HG03520 (cell line): ENCODE data around the gene SCYGR1.
"Not testable (repeated sequence)": the region's sequence is repeated elsewhere in the genome, so short reads cannot be mapped to it uniquely, and the experiment has no call there.

ENCODE experiments used
- ATAC-seq: cut with Tn5 transposase; IDR thresholded peaks from one replicate; pipeline ENCODE4 v1.9.1; 2021; ENCODE audit warnings: mild to moderate bottlenecking, moderate library complexity; ENCODE audit not compliant: unreplicated experiment

Gene SCYGR1

DNA sequence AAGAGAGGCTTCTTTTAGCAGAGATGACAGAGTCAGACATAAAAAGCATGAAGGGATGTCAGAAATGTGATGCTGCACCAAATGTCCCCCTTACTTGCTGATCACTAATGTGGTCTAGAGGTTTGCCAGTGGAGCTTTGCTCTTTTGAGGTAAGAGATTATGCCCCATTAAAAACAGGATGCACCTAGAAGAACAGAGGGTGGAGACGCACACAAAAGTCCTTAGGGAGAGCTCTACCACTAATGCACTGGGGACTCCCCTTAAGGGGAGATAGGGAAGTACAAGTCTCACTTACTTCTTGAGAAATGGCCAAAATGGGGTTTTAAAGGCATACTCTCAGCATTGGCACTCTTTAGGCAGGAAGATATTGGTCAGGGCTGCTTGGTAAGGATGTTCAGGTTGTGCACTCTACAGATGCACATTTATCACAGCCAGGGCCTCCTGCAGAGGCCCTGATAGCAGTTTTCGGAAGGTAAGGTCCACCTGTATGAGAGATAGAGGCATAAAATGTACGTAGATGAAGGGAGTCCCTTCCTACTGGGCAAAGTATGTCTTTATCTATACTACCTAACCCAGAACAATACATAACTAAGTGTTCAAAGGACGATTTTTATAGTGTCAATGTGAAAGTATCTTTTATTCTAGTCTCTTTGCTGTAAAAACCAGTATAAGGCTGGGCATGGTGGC, 17.0 kb upstream of the SCYGR1 start:
- ATAC-seq: no peak

DNA sequence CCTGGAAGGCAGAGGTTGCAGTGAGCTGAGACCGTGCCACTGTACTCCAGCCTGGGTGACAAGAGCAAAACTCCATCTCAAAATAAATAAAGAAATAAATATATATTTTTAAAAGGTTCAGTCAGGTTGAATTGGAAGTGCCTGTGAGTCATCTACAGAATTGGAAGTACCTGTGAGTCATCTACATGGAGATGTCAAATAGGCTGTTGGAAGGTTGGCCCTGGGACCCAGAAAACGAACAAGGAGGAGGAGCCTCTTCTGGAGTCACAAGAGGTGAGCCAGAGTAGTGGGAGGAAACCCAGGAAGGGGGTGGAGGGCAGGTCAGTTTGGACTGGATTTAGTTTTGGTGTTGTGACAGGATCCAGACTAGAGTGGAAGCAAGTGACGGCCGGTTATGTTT, 15.2 kb upstream of the SCYGR1 start:
- no peak for ATAC-seq

- ATAC-seq: no peak
Observed at GRCh38 chr2:227402321-227402720, 14.6 kb upstream of the SCYGR1 start.

DNA sequence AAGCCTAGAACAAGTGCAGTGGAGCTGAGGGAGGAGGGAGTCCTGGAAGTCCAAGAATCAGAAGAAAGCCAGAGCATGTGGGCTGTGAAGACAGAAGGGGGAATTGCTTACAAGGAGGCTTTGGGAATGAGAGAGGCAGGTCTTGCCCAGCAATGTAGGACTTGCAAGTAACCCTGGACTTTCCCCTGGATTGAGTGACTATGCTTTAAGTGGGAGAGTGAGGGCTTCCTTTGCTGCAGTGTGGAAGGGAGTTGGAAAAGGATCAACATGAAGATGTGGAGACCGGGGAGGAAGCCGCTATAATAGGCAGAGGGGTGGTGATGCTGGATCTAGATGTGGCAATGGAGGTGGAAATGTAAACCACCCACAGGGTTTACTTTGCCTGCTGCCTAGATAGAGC, 13.8 kb upstream of the SCYGR1 start:
- ATAC-seq: no peak

GRCh38 chr2:227398684-227399670, 11.2 kb upstream of the SCYGR1 start:
- ATAC-seq: no peak

GRCh38 chr2:227397562-227397961, 9.8 kb upstream of the SCYGR1 start:
- no peak for ATAC-seq

- ATAC-seq: no peak
Observed at GRCh38 chr2:227395556-227395955, 7.8 kb upstream of the SCYGR1 start.

GRCh38 chr2:227394401-227394800, 6.7 kb upstream of the SCYGR1 start:
- ATAC-seq: no peak

DNA sequence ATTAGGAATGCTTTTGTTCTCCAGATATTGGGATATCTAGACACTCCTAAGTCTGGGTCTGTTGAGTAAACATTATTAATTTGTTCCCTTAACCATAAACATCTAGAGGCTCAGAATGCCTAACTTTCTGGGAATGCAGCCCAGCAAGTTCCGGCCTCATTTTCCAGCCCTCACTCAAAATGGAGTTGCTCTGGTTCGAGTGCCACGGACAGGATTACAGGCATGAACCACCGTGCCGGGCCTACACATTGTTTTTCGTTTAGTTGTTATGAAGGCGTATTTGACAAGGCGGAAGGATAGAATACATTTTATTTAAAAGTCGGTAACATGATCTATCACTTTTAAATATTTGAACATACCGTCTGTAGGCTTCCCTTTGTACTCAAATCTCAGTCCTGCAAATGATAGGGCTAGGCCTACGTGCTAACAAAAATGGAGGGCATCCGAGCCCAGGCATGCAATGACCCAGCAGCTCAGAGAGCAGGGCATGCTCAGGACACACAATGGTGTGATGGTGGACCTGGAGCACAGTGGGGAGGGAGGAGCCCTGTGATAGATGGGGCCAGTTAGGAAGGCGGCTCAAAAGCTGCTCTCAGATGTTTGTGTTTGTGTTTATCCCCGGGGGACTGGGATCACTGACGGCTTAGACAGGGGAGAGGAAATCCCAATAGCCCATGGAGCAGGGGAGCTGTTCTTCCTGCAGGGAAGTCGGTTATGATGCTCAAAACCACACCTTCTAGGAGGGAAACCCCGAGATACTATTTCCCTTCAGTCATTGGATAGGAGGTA, 2.9 kb upstream of the SCYGR1 start:
- ATAC-seq: no peak

GRCh38 chr2:227389661-227390060, 1.9 kb upstream of the SCYGR1 start:
- no peak for ATAC-seq

DNA sequence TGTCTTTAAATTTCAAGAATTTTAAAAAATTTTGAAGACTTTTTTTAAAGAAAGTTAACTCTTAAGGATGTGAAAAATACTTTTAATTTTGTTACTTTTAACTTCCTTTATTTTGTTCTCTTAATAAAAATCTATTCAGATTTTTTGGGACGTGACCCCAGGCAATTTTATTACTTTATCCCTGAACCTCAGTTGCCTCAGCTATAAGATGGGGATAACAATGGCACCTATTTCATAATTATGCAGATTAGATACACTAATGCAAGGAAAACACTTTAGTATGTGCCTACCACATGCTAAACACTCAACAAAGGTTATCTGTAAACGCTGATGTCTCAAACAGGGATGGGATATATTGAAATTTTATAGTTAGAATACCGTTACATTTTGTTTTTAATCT, 1.5 kb upstream of the SCYGR1 start:
- ATAC-seq: no peak

DNA sequence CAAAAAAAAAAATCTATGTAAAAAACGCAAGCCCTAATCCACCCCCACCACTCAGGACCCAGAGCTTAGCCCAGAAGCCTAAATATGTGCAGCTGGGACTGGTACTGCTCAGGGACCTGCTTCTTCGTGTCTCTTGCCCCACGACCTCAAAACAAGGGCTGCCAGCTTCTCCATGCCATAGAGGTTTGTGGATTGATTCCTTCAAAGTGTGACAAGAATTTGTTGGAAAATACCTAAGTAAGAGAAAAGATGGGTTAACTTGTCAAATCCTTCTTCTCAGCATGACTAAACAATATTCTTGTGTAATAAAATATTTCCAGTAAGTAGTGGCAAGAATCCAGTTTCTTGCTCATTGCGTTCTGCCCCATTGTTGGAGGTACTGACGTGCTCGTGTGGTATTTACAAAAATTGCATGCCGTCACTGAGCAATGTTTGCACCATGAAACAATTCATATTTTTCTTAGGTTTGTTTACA, 825 bp upstream of the SCYGR1 start:
- ATAC-seq: no peak

DNA sequence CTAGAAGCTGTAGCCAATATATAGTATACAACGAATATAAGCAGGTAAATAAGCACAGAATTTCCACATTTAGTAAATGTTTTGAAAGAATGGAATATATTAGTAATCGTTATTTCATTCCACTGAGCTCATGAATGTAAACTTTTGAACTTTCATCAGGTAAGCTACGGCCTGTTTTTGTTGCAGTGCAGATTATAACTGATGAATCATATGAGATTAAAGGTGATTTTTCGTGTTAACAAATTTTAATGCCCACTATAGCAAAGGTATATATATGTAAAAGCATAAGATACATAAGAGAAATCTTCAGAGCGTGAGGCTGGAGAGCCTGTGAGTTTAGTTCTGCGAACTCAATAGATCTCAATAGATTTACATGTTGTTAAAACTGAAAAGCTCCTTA, 1.1 kb downstream of the SCYGR1 start:
- no peak for ATAC-seq

GRCh38 chr2:227383686-227384085, 4.1 kb downstream of the SCYGR1 start:
- no peak for ATAC-seq

DNA sequence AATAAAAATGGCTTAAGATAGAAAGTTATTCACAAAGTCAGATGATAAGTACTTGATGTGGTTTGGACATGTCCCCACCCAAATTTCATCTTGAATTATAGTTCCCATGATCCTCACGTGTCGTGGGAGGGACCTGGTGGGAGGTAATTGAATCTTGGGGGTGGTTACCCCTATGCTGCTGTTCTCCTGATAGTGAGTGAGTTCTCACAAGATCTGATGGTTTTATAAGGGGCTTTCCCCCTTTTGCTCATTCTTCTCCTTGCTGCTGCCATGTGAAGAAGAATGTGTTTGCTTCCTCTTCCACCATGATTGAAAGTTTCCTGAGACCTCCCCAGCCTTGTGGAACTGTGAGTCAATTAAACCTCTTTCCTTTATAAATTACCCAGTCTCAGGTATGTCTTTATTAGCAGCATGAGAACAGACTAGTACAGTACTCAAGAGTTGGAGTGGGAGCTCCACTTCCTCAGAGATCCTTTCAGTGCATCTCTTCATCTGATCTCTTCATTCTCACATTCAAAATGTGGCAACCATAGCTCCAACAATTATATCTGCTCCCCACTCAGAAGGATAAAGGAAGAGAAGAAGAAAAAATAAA, 5.4 kb downstream of the SCYGR1 start:
- not testable (repeated sequence) for ATAC-seq

DNA sequence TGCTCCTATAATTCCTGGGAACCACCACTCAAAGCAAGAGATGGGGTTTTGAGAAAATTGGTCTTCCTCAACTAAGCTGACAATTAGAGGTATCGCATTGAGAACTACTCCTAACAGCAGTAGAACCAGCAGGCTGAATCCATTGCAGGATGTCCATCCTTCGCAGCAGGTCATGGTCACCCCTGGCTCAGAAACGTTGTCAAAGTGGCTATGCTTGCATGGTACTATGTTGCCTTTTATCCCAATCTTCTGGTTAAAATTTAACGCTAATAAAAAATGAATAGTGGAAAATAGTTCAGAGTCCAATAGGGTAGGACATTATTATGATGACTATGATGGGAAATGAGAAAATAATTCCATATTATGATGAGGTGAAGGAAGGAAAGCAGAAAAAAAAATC, 8.7 kb downstream of the SCYGR1 start, which contains the start of gene TM4SF20:
Gene TM4SF20, minus strand, starts transcription at position 212 of the 400 bp plus-strand sequence. Its CDS starts 38 bp downstream, at position 174.
- no peak for ATAC-seq

GRCh38 chr2:227378371-227378782, 9.4 kb downstream of the SCYGR1 start:
- no peak for ATAC-seq

- no peak for ATAC-seq
Observed at GRCh38 chr2:227377467-227378351, 10.0 kb downstream of the SCYGR1 start.

GRCh38 chr2:227376656-227377396, 10.9 kb downstream of the SCYGR1 start:
- ATAC-seq: no peak
